GM18870 (cell line): ENCODE measurements around the gene UQCC2.

Experiments
- ATAC-seq: cut with Tn5 transposase; IDR thresholded peaks from one replicate; pipeline ENCODE4 v1.9.1; 2021; ENCODE audit warnings: moderate library complexity; ENCODE audit not compliant: unreplicated experiment

The UQCC2 gene

DNA sequence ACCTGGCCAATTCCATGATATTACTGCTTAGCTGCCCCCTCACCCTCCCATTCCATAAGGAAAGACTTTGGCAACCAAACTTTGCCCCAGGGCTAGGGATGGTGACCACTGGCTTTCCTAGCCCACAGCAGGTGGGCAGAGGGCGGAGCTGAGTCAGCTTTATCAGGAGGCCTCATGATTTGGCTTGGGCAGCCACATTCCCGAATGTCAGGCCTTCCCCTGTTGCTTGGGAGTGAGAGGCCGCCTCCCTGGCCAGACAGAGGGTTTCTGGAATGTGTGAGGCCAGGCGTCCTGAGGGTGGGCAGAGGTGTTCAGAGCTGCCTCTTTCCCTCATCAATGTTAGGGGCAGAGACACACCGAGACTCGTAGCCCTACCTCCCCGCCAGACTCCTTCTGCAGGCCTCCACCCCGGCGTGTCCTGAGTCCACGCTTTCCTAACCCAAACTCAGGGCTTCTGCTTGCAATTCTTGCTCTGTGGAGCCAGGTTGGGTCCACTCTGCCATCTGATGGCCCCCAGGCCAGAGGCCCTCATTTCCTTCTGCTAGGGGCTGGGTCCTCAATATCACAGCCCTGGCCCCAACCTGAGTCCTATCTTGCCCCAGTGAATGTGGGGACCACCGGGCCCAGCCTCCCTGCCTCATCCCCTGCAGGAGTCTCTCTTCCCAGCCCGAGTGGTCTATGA, 19.3 kb downstream of the UQCC2 start:
- ATAC-seq = no peak

DNA sequence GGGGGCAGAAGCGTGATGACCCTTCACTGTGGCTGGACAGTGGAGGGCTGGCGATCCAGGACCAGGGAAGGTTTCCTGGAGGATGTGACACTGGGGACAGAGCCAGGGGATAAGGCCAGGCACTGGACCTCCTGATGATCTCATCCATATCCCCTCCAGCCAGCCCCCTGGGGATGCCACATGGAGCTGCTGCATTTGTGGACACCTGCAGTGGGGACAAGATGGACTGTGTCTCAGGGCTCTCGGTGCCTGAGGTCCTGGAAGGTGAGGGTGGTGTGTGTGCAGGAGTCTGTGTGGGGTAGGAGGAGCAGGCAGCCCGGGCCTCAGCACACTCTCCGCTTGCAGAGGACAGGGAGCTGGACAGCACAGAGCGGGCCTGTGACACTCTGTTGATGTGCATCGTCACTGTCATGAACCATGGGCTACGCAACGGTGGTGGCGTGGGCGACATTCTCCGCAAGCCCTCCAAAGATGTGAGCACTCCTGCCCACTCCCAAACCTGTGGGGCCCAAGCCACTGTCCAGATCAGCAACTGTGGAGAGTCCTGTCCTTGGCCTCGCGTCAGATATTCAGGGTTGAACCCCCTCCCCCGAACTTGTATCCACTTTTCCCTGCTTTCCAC, 19.9 kb downstream of the UQCC2 start:
- no peak for ATAC-seq

DNA sequence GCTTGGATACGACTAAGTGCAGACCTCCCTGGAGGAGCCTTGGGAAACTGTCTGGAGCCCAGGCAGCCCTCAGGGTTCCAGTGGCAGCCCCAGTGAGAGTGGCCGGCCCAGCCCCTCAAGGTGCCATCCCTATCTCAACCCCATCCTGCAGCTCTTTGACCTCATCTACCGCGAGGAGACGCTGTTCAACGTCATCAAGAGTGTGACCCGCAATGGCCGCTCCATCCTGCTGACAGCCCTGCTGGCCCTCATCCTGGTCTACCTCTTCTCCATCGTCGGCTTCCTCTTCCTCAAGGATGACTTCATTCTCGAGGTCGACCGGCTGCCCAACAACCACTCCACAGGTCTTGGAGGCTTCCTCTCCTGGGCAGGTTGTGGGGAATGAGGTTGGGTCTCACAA, 20.7 kb downstream of the UQCC2 start:
- ATAC-seq = no peak

DNA sequence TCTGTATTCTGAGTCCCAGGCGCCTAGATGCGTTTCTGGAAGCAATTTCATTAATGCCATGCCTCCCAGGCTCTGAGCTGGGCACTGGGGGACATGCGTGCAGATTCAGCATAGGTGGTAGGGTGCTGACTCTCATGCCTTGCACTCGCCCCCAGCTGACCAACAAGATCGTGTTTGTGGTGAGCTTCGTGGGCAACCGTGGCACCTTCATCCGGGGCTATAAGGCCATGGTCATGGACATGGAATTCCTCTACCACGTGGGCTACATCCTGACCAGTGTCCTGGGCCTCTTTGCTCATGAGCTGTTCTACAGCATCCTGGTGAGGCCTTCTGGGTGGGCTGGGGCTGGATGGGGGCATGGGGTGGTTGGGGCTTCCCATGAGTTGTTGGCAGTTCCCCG, 21.6 kb downstream of the UQCC2 start:
- no peak for ATAC-seq

DNA sequence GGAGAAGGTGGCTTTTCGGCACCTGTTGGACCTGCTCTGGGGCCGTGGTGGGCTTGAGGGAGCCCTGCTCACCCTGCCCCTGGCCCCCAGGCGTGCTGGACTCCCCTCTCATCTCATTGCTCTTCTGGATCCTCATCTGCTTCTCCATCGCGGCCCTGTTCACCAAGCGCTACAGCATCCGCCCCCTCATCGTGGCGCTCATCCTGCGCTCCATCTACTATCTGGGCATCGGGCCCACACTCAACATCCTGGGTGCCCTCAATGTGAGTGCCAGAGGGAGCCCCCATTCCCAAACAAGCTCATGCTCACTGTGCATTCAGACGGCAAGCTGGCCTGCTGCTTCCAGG, 22.4 kb downstream of the UQCC2 start:
- no peak for ATAC-seq

DNA sequence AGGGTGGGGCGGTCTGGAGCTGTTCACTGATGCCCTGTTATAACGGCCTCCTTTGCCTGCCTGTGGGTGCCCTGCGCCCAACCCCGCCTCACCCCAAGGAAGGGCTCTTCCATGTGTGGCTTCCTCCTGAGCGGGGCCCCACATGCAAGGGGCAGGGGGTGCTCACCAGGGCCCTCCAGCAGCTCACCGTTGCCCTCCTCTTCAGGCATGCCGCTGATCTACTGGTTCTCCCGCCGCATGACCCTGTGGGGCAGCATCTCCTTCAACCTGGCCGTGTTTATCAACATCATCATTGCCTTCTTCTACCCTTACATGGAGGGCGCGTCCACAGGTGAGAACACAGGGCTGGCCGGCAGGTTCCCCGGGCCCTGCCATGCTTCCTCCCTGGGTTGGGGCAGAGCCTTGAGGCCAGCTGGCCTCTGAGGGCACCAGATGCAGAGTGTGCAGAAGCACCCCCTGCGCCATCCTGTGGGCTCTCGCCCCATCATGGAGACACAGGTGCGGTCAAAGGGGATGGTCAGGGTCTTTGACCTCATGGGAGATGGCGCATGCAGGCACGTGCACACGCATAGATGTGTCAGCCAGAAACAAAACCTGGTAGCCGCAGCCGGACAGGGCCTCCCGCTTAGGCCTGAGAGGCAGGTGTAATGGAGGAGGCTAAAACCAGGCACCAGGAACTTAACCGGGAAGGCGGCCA, 22.9 kb downstream of the UQCC2 start:
- ATAC-seq = no peak

DNA sequence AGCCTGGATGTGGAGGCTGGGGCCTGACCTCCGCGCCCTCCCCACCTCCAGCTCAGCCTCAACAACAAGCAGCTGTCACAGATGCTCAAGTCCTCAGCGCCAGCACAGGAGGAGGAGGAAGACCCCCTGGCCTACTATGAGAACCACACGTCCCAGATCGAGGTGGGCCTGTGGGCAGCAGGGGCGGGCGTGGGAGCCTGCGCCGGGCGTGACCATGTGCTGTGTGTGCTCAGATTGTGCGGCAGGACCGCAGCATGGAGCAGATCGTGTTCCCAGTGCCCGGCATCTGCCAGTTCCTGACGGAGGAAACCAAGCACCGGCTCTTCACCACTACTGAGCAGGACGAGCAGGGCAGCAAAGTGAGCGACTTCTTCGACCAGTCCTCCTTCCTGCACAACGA, 23.5 kb downstream of the UQCC2 start:
- ATAC-seq = no peak

DNA sequence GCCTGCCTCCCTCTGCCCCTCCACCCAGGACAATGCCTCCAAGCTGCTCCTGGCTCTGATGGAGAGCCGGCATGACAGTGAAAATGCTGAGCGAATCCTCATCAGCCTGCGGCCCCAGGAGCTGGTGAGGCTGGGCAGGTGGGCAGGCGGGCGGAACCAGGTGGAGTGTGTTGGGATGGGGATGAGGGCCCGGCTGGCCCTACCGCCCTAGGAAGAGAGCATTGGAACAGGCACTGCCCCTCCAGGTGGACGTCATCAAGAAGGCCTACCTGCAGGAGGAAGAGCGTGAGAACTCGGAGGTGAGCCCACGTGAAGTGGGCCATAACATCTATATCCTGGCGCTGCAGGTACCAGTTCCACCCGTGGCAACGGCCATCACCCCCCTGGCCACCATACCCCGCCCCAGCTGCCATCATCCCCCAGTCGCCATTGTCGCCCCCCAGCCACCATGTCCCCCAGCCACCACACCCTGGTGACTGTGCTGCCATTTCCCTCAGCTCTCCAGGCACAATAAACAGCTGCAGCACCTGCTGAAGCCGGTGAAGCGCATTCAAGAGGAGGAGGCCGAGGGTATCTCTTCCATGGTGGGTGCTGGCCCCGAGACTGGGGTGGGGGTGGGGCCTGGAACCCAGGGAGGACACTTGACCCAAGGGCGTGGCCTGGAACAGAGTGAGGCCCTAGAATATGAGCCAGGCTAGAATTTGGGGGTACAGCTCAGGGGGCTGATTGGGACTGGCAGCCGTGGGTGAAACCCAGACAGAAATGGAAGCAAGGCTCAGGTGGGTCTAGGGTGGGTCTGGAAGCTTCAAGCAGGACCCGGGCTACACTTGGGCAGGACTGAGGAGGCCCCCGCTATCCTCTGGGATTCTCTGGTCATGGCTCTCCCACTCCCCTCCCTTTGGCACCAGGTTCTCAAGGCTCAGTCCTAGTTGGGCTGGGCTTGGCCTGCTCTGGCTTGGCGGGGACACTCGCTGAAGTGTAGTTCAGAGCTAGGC, 24.2 kb downstream of the UQCC2 start:
- ATAC-seq = no peak

DNA sequence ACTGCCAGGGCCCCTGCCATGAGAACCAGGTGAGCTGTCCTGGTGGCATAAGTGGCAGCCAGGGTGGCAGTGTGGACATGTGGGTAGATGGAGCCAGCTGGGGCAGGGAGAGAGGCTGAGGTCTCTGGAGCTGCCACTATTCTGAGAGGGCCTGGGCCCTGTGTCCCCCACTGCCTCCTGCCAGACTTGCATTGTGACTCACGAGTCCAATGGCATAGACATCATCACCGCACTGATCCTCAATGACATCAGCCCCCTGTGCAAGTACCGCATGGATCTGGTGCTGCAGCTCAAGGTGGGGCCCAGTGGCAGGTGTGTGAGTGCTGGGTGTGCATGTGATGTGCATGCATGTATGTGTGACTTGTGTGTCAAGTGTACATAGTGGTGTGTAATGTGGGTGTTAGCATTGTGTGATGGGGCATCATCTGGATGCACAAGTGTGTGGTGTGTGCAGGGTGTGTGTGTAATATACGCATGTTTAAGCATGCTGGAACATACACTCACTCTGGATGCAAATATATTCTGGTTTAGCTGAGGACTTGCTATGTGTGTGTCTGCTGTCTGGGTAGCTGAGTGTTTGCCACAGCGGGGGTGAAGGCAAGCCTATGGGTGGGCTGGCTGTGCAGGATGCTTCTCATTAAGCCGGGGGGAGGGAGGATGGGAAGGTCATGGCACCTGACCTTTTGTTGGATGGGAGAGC, 25.1 kb downstream of the UQCC2 start:
- no peak for ATAC-seq

DNA sequence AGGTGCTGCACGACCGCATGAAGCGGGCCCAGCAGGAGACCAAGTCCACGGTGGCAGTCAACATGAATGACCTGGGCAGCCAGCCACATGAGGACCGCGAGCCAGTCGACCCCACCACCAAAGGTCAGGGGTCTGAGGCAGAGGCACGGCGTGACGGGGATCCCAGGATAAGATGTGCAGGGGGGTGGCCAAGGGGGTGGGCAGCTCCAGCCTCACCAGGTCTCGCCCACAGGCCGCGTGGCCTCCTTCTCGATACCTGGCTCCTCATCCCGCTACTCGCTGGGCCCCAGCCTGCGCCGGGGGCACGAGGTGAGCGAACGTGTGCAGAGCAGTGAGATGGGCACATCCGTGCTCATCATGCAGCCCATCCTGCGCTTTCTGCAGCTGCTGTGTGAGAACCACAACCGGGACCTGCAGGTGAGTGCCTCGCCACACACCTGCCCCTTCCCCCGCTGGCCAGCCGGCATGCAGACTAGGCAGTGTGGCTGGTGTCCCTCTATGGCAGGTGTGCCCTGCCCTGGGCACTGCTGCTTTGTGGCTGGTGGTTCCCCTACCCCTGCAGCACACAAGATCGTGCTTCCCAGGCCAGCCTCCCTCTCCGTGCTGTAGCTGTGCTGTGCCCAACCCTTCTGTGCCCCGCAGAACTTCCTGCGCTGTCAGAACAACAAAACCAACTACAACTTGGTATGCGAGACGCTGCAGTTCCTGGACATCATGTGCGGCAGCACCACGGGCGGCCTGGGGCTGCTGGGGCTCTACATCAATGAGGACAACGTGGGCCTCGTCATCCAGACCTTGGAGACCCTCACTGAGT, 25.9 kb downstream of the UQCC2 start:
- ATAC-seq = no peak

DNA sequence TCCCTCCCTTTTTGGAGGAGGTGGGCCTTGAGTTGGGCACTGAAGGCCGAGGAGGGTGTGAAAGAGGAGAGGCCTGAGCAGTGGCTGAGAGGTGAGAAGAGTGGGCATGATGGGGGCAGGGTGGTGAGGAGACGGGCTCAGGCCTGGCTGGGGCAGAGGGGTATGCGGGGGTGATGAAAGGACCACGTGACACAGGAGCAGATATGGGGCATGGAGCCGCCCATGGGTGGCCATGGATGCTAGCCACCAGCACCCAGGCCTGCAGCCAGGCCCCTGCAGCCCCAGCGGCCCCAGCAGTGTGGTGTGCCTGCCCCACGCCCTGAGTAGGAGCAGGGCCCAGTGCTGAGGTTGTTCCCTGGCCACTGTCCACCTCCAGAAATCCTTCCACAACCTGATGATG, 26.5 kb downstream of the UQCC2 start:
- ATAC-seq = no peak

DNA sequence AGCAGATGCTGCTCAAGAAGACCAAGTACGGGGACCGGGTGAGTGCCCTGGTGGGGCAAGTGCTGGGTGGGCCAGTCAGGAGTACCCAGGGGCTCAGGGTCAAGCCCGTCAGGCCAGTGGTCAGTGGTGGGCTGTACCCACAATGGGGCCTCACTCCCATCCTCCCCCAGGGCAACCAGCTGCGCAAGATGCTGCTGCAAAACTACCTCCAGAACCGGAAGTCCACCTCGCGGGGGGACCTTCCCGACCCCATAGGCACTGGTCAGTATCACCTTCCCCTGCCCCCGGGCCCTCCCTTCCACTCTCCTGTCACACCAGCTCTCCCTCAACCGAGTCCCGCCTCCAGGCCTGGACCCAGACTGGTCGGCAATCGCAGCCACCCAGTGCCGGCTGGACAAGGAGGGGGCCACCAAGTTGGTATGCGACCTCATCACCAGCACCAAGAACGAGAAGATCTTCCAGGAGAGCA, 27.0 kb downstream of the UQCC2 start:
- no peak for ATAC-seq

DNA sequence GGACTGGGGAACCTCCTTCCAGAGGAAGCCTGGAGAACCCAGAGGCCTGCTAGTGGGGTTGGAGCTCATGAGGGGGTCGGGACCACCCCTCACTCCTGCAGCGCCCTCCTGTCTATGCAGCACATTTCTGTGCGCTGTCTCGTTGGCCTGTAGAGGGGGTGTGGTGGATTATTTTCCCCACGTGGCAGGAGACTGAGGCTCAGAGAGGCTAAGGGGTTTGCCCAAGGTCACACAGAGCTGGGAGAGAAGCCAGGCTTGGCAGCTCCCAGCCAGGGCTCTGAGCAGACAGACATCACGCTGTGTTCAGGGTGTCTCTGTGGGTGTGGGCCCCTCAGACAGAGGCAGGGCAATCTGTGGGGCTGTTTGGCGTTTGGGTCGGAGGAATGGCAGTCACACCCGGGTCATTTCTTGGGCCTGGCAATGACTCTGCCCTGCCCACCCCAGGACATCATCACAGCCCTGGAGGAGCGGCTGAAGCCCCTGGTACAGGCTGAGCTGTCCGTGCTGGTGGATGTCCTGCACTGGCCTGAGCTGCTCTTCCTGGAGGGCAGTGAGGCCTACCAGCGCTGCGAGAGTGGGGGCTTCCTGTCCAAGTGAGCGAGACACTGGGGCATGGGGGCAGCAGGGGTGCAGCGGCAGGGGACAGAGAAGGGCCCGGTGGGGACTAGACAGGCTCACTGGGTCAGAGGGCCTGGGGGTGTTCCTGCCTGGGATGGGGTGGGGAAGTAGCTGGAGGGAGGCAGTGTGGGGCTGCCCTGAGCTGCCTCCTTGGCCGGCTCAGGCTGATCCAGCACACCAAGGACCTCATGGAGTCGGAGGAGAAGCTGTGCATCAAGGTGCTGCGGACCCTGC, 27.7 kb downstream of the UQCC2 start:
- ATAC-seq = no peak

DNA sequence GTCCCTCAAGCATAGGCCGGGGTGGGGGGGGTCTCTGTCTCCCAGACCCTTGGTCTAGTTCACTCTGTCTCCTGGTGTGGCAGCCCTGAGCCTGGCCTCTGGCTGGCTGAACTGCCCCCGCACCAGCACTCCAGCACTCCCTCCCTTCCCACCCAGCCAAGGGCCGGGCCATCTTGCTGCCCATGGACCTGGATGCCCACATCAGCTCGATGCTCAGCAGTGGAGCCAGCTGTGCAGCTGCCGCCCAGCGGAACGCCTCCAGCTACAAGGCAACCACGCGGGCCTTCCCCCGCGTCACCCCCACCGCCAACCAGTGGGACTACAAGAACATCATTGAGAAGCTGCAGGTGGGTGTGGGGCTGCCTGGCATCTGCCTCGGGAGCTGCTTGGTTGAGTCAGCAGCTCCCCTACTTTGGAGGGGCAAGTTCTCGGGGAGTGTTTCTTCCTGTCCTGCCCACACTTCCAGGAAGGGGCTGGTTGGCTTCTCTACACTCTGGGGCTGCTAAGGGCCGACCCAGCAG, 28.4 kb downstream of the UQCC2 start:
- no peak for ATAC-seq

DNA sequence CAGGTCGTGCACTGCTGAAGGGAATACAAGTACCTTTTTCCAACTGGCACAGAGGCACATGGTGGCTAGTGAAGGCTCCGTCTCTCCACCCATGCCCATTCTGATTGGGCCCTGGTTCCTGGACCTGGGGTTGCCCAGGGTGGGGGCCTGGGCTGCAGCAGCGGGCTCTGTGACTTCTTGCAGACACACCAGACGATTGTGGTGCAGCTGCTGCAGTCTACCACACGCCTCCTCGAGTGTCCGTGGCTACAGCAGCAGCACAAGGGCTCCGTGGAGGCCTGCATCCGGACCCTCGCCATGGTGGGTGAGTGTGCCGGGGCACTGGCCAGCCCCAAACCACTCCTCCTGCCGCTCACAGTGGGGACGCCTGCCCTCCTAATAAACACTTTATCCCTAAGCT, 29.2 kb downstream of the UQCC2 start:
- ATAC-seq = no peak

DNA sequence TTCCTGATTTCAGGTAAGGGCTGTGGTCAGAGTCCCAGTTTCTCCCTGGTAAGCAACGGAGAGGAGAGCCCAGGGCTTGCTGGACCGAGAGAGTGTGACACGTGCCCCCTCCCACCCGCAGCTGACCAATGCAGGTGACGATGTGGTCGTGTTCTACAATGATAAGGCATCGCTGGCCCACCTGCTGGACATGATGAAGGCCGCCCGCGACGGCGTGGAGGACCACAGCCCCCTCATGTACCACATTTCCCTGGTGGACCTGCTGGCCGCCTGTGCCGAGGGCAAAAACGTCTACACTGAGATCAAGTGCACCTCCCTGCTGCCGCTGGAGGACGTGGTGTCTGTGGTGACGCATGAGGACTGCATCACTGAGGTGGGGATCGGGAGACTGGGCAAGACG, 31.7 kb downstream of the UQCC2 start:
- ATAC-seq = no peak

DNA sequence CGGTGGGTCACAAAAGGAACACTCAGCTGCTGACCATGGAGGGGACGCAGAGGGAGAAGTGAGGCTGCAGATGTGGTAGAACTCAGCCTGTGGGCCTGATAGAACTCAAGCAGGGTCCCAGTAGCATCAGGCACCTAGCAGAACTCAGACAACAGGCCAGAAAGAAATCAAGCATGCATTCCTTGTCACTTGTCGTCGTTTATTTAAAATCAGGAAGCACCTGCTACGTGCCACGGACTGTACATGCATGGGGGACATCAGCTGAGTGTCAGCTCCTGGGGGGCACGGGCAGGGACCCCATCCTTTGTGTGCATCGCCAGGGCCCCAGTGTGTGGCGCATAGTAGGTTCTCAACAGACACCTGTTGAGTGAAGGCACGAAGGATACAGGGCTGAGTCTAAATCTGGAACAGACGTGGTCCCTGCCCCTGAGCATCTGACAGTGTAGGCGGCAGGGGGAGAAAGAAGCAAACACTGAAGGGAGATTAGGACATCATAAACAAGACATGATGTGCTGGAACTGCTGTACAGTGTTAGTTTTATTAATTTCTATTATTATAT, 32.5 kb downstream of the UQCC2 start:
- no peak for ATAC-seq

DNA sequence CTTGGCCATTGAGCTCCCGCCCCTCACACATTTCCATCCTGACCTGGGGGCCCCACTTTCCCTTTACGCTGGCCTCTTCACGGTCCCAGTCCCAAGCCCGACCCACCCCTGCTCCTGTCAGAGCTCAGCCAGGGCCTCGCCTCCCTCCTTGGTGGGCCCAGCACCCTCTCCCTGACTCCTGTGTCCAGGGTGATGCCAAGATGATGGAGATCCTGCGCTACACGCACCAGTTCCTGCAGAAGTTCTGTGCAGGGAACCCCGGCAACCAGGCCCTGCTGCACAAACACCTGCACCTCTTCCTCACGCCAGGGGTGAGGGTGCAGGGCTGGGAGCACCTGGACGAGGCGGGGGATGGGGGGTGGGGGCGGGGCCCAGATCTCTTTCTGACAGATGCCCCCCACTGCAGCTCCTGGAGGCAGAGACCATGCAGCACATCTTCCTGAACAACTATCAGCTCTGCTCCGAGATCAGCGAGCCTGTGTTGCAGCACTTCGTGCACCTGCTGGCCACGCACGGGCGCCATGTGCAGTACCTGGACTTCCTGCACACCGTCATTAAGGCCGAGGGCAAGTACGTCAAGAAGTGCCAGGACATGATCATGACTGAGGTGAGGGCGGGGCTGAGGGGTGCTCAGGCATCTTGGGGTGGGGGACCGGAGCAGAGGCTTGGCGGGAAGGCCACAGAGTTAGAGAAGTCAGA, 33.1 kb downstream of the UQCC2 start:
- no peak for ATAC-seq
